ENCODE measurements around the gene ORC1.

DNA sequence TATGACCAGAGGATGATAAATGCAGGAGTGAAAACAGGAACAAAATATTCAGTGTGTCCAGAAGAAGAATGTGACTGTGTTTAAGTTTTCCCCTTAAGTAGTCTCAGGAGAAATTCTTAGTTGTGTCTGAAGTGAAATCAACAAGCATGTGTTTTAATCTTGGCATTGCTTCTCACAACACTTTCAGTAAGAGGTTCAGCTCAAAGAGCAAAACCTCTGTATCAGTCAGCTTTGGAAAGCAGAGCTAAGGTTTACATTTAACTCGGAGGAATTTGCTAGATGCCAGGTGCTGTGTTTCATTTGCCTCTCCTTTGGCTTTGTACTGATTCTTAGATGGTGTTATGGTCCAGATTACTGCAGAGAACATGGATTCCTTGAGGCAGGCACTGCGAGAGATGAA is 66.8 kb downstream of the ORC1 start:
- TF ChIP-seq, protein P1, sequence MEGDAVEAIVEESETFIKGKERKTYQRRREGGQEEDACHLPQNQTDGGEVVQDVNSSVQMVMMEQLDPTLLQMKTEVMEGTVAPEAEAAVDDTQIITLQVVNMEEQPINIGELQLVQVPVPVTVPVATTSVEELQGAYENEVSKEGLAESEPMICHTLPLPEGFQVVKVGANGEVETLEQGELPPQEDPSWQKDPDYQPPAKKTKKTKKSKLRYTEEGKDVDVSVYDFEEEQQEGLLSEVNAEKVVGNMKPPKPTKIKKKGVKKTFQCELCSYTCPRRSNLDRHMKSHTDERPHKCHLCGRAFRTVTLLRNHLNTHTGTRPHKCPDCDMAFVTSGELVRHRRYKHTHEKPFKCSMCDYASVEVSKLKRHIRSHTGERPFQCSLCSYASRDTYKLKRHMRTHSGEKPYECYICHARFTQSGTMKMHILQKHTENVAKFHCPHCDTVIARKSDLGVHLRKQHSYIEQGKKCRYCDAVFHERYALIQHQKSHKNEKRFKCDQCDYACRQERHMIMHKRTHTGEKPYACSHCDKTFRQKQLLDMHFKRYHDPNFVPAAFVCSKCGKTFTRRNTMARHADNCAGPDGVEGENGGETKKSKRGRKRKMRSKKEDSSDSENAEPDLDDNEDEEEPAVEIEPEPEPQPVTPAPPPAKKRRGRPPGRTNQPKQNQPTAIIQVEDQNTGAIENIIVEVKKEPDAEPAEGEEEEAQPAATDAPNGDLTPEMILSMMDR (IDR thresholded peaks at IDR 0.05): no peak
- no peak for TF ChIP-seq POLR2A (IDR thresholded peaks at IDR 0.05)
